GM12878 (cell line): ENCODE measurements around the gene HLX. TPM values are rescaled to one million over a fixed set of nuclear protein-coding genes. Genes with fewer than 3 reads are reported as not detected.

ENCODE experiments used
- ATAC-seq: fragments of 200-7000 bp; cut with Tn5 transposase; 3 replicates; pipeline ENCODE4 v1.9.1; 2020; ENCODE audit warnings: mild to moderate bottlenecking, moderate library complexity
- BruUV-seq: library from RNA; stranded (reverse); fragments of 400-500 nt; replicated peaks from 2 replicates; lab custom pipeline; 2021; lab: Mats Ljungman, UMichigan
- CTCF ChIA-PET: fragments of 300-600 bp; sonication (Branson Sonifier 250); formaldehyde crosslinking; extraction: SDS; loops from one replicate; lab custom pipeline; 2021; ENCODE audit warnings: inconsistent platforms; lab: Yijun Ruan, JAX
- POLR2A ChIA-PET: fragments of 350-600 bp; formaldehyde crosslinking; extraction: SDS; loops from one replicate; lab custom pipeline; 2021; ENCODE audit warnings: inconsistent platforms; lab: Charles Lee
- RAD21 ChIA-PET: fragments of 300-600 bp; sonication (Branson Sonifier 250); formaldehyde crosslinking; loops from one replicate; lab custom pipeline; 2023; ENCODE audit warnings: antibody characterized with exemption; ENCODE audit not compliant: unreplicated experiment; lab: Charles Lee
- SMC1A ChIA-PET: fragments of 300-600 bp; sonication (Branson Sonifier 250); formaldehyde crosslinking; loops from one replicate; lab custom pipeline; 2023; ENCODE audit not compliant: unreplicated experiment, uncharacterized antibody; lab: Charles Lee
- DNase-seq: peaks from one replicate; pipeline ENCODE4 v3.0.0-alpha.2; 2011; ENCODE audit warnings: low read depth, low spot score
- FAIRE-seq: peaks from 3 replicates; lab custom pipeline; 2011; peaks lifted over from hg19 to GRCh38; lab: Jason Lieb, UNC
- H2AFZ ChIP-seq: 2 replicates; pipeline ENCODE4 v1.6.0; 2011; ENCODE audit warnings: low read depth, low read length, control low read depth; ENCODE audit not compliant: control insufficient read depth
- H3K27ac ChIP-seq: 2 replicates; pipeline ENCODE4 v1.5.1; 2011; ENCODE audit warnings: control low read depth; ENCODE audit not compliant: control insufficient read depth, insufficient read depth
- H3K27me3 ChIP-seq, 2 experiments: replicated peaks in 1 of 2; 2 replicates each; pipeline versions ENCODE4 v1.6.0 to v1.6.1; 2011; ENCODE audit warnings: low read length in 1 of 2; ENCODE audit not compliant: control insufficient read depth in 2 of 2, insufficient read depth in 2 of 2
- H3K36me3 ChIP-seq, 2 experiments: 2 replicates each; pipeline ENCODE4 v1.5.1; 2011; ENCODE audit warnings: low read length in 1 of 2; ENCODE audit not compliant: control insufficient read depth in 2 of 2, insufficient read depth in 2 of 2
- H3K4me1 ChIP-seq: 2 replicates; pipeline ENCODE4 v1.6.1; 2011; ENCODE audit warnings: mild to moderate bottlenecking, low read length, moderate library complexity, mixed read lengths; ENCODE audit not compliant: control insufficient read depth, insufficient read depth
- H3K4me2 ChIP-seq: 2 replicates; pipeline ENCODE4 v1.6.0; 2011; ENCODE audit warnings: control low read depth; ENCODE audit not compliant: control insufficient read depth, insufficient read depth
- H3K4me3 ChIP-seq: fragments of 200-600 bp; sonication (generic); 2 replicates; pipeline ENCODE4 v1.5.1; 2016
- H3K79me2 ChIP-seq: 2 replicates; pipeline ENCODE4 v1.6.0; 2011; ENCODE audit warnings: low read length; ENCODE audit not compliant: control insufficient read depth, insufficient read depth
- H3K9ac ChIP-seq: 2 replicates; pipeline ENCODE4 v1.8.0; 2011; ENCODE audit warnings: low read length, control low read depth, mixed read lengths; ENCODE audit not compliant: control insufficient read depth, insufficient read depth
- H3K9me3 ChIP-seq: replicated peaks from 3 replicates; pipeline ENCODE4 v1.5.1; 2011; ENCODE audit warnings: mild to moderate bottlenecking, low read length; ENCODE audit not compliant: control insufficient read depth, insufficient read depth
- H4K20me1 ChIP-seq: 2 replicates; pipeline ENCODE4 v1.6.0; 2011; ENCODE audit not compliant: control insufficient read depth, insufficient read depth
- ATF7 ChIP-seq: fragments of 450-650 bp; IDR thresholded peaks from 2 replicates; pipeline ENCODE4 v1.6.1; 2016; ENCODE audit warnings: low read depth, mild to moderate bottlenecking
- BCL11A ChIP-seq: IDR thresholded peaks from 2 replicates; pipeline ENCODE4 v1.6.1; 2011; ENCODE audit warnings: low read depth, low read length
- BRCA1 ChIP-seq: IDR thresholded peaks from 2 replicates; pipeline ENCODE4 v1.6.1; 2011; ENCODE audit warnings: low read depth, low read length, improper control_type of control experiment
- CBX3 ChIP-seq: fragments of 200-600 bp; sonication (generic); IDR thresholded peaks from 2 replicates; pipeline ENCODE4 v1.6.1; 2016; ENCODE audit warnings: low read depth, borderline replicate concordance
- CBX5 ChIP-seq: sonication (generic); IDR thresholded peaks from 2 replicates; pipeline ENCODE4 v1.6.1; 2016; ENCODE audit warnings: low read depth, moderate library complexity, mild to moderate bottlenecking, inconsistent platforms
- CEBPB ChIP-seq, 2 experiments: fragments of 150-350 bp in 1 of 2; IDR thresholded peaks; 2 replicates each; pipeline ENCODE4 v1.6.1; 2012 to 2014; ENCODE audit warnings: low read depth in 2 of 2, low read length in 2 of 2, borderline replicate concordance in 1 of 2, inconsistent platforms in 1 of 2
- CREB1 ChIP-seq: IDR thresholded peaks from 2 replicates; pipeline ENCODE4 v1.6.1; 2012; ENCODE audit warnings: low read depth, mild to moderate bottlenecking, inconsistent platforms
- CREM ChIP-seq: IDR thresholded peaks from 2 replicates; pipeline ENCODE4 v1.6.1; 2014; ENCODE audit warnings: antibody characterized with exemption, low read depth
- DPF2 ChIP-seq: fragments of 450-650 bp; IDR thresholded peaks from 2 replicates; pipeline ENCODE4 v1.6.1; 2017; ENCODE audit warnings: mild to moderate bottlenecking
- EGR1 ChIP-seq, 2 experiments: IDR thresholded peaks; 1 replicate in 1 of 2; 2 replicates in 1 of 2; pipeline ENCODE4 v1.6.1; 2011 to 2012; ENCODE audit warnings: low read depth in 2 of 2, low read length in 2 of 2, borderline replicate concordance in 1 of 2, mild to moderate bottlenecking in 1 of 2, moderate library complexity in 1 of 2
- EP300 ChIP-seq, 2 experiments: fragments of 150-350 bp in 1 of 2; IDR thresholded peaks; 2 replicates each; pipeline ENCODE4 v1.6.1; 2011 to 2012; ENCODE audit warnings: low read depth in 2 of 2, low read length in 2 of 2, borderline replicate concordance in 1 of 2, improper control_type of control experiment in 1 of 2, inconsistent platforms in 1 of 2; ENCODE audit not compliant: control insufficient read depth in 1 of 2
- EZH2 ChIP-seq: IDR thresholded peaks from 2 replicates; pipeline ENCODE4 v1.6.1; 2012; ENCODE audit warnings: low read depth, mild to moderate bottlenecking, control low read depth, inconsistent platforms, low read length, borderline replicate concordance; ENCODE audit not compliant: control insufficient read depth
- NFIC ChIP-seq: IDR thresholded peaks from 2 replicates; pipeline ENCODE4 v1.6.1; 2012; ENCODE audit warnings: low read depth, mild to moderate bottlenecking, inconsistent platforms, low read length, moderate library complexity
- POLR2AphosphoS5 ChIP-seq: IDR thresholded peaks from 2 replicates; pipeline ENCODE4 v1.6.1; 2011; ENCODE audit warnings: mild to moderate bottlenecking, low read length, inconsistent platforms
- RAD51 ChIP-seq: fragments of 450-650 bp; IDR thresholded peaks from 2 replicates; pipeline ENCODE4 v1.6.1; 2016; ENCODE audit warnings: moderate library complexity, mild to moderate bottlenecking, inconsistent platforms
- RELA ChIP-seq: fragments of 450-650 bp; IDR thresholded peaks from 2 replicates; pipeline ENCODE4 v1.8.0; 2014; ENCODE audit warnings: borderline replicate concordance; ENCODE audit not compliant: partially characterized antibody
- SKIL ChIP-seq: fragments of 450-650 bp; IDR thresholded peaks from 2 replicates; pipeline ENCODE4 v1.6.1; 2017; ENCODE audit warnings: mild to moderate bottlenecking, low read depth, inconsistent platforms; ENCODE audit not compliant: poor library complexity, severe bottlenecking
- SUZ12 ChIP-seq: fragments of 200-600 bp; sonication (generic); IDR thresholded peaks from one replicate; pipeline ENCODE4 v1.6.1; 2018; ENCODE audit warnings: antibody characterized with exemption, mild to moderate bottlenecking; ENCODE audit not compliant: unreplicated experiment
- YBX1 ChIP-seq: fragments of 450-650 bp; IDR thresholded peaks from 2 replicates; pipeline ENCODE4 v1.6.1; 2016; ENCODE audit warnings: antibody characterized with exemption
- ZNF24 ChIP-seq: fragments of 450-650 bp; IDR thresholded peaks from 2 replicates; pipeline ENCODE4 v1.6.1; 2017; ENCODE audit warnings: antibody characterized with exemption, mild to moderate bottlenecking
- ZNF384 ChIP-seq: IDR thresholded peaks from 2 replicates; pipeline ENCODE4 v1.6.1; 2012; ENCODE audit warnings: low read depth, mild to moderate bottlenecking, low read length, improper control_type of control experiment, borderline replicate concordance
- in situ Hi-C: fragments of 300-500 bp; cut with MboI; formaldehyde crosslinking; loops from 9 replicates; pipeline ENCODE4 v1.14.3; 2018; ENCODE audit warnings: mixed read lengths
- intact Hi-C: fragments of 100-400 bp; cut with micrococcal nuclease; formaldehyde crosslinking; loops from one replicate; pipeline ENCODE4 v1.14.2; 2022; ENCODE audit not compliant: unreplicated experiment
- polyA plus RNA-seq, 11 experiments: library from polyadenylated mRNA; depleted of rRNA in 4 of 11; unstranded in 6 of 11; stranded (reverse) in 5 of 11; fragments of >200 nt; fragmentation: Nextera tagmentation in 4 of 11; fragmentation: Illumina TruSeq in 1 of 11; extraction: Ambion mirVana in 4 of 11; extraction: Trizol in 1 of 11; gene quantifications; 1 replicate in 1 of 11; 2 replicates in 10 of 11; pipeline versions ENCODE4 v1.2.1 to v1.2.3, GENCODE V29; 2011 to 2016; ENCODE audit warnings: inconsistent platforms in 2 of 11, missing spikeins in 2 of 11, low read depth in 1 of 11
- total RNA-seq, 4 experiments: library from RNA; depleted of rRNA in 3 of 4; stranded (reverse); fragments of >200 nt in 3 of 4; fragmentation: Illumina TruSeq in 1 of 4; extraction: Trizol in 1 of 4; gene quantifications; 2 replicates each; pipeline versions ENCODE4 v1.2.1 to v1.2.3, GENCODE V29; 2013 to 2021

The HLX gene
- total and polyA plus RNA-seq, 10 of the 15 experiments (the other 5 are each of a cell fraction or from before 2014, with no cell fraction given): 0.11 to 2.3 (median 1.1) TPM

GRCh38 chr1:220839474-220839873, 39.8 kb upstream of the HLX start (continued):
- no peak for TF ChIP-seq POLR2AphosphoS5
- no peak for TF ChIP-seq EGR1 (IDR thresholded peaks at IDR 0.05; ENCODE audit: borderline replicate concordance in 1 of 2, low read depth in 2 of 2, low read length in 2 of 2)
- no peak for TF ChIP-seq CREM
- TF ChIP-seq CBX3: no peak
- TF ChIP-seq EP300 (IDR thresholded peaks at IDR 0.05; ENCODE audit: borderline replicate concordance in 1 of 2, control insufficient read depth in 1 of 2, low read depth in 2 of 2, low read length in 2 of 2): no peak
- TF ChIP-seq CBX5: no peak
- TF ChIP-seq SUZ12: no peak
- TF ChIP-seq CREB1: no peak
- no peak for TF ChIP-seq DPF2

DNA sequence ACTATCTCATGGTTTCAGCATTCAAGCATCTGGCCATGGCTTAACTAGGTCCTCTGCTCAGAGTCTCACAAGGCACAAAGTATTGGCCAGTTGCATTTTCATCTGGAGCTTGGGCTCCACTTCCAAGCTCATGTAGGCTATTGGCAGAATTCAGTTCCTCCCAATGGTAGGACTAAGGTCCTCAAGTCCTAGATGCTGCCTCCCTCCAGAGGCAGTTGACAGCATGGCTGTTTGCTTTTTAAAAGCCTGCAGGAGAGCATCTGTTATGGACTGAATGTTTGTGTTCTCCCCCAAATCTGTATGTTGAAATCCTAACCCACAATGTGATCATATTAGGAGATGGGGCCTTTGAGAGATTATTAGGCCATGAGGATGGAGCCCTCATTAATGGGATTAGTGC, 38.0 kb upstream of the HLX start:
- CTCF ChIA-PET: interaction anchor here (0.8 kb wide), 1 partner anchor 24 kb away, joined by 3 read pairs; no protein-coding TSS in a partner anchor
- H3K27ac ChIP-seq: no peak overlapping the region
- no peaks in the 10 kb centered on the region for H3K27me3 ChIP-seq
- H3K4me3 ChIP-seq: no peak overlapping the region
- no peak for FAIRE-seq
- H3K9ac ChIP-seq: no peak overlapping the region
- H2AFZ ChIP-seq: no peak overlapping the region
- no peaks in the 10 kb centered on the region for H4K20me1 ChIP-seq
- SMC1A ChIA-PET: interaction anchor here (0.6 to 0.7 kb wide), 2 partner anchors 237 to 497 kb away, joined by 3 read pairs; no protein-coding TSS in a partner anchor
- H3K36me3 ChIP-seq: no peaks in the 10 kb centered on the region
- H3K9me3 ChIP-seq: no peaks in the 10 kb centered on the region
- no peaks in the 10 kb centered on the region for H3K79me2 ChIP-seq
- RAD21 ChIA-PET: no interaction called here
- DNase-seq: no peak
- ATAC-seq: no peak
- POLR2A ChIA-PET: no interaction called here
- in situ Hi-C loops (no loop called here), intact Hi-C loops (no loop called here)
- no TSS peak for BruUV-seq
- H3K4me1 ChIP-seq: no peaks in the 10 kb centered on the region
- no peak overlapping the region for H3K4me2 ChIP-seq
- no peak for TF ChIP-seq RELA
- no peak for TF ChIP-seq BRCA1
- TF ChIP-seq CREM: no peak
- no peak for TF ChIP-seq ATF7
- TF ChIP-seq NFIC: no peak
- TF ChIP-seq YBX1: no peak
- TF ChIP-seq BCL11A: no peak
- TF ChIP-seq ZNF384: no peak
- no peak for TF ChIP-seq CEBPB (IDR thresholded peaks at IDR 0.05; ENCODE audit: borderline replicate concordance in 1 of 2, low read depth in 2 of 2, low read length in 2 of 2)
- no peak for TF ChIP-seq RAD51
- TF ChIP-seq EP300 (IDR thresholded peaks at IDR 0.05; ENCODE audit: borderline replicate concordance in 1 of 2, control insufficient read depth in 1 of 2, low read depth in 2 of 2, low read length in 2 of 2): no peak
- no peak for TF ChIP-seq ZNF24
- TF ChIP-seq EZH2: no peak
- no peak for TF ChIP-seq SKIL
